Muscle layer of duodenum (tissue), 2 donors: ENCODE measurements around the gene NOP56.

Source experiments
- H3K27ac ChIP-seq: one replicate; pipeline ENCODE4 v1.7.0; 2013; ENCODE audit warnings: mild to moderate bottlenecking, low read length
- H3K27me3 ChIP-seq: one replicate; pipeline ENCODE4 v1.7.0; 2013; ENCODE audit warnings: low read depth, mild to moderate bottlenecking, control low read depth, low read length
- H3K36me3 ChIP-seq, 2 donors: one replicate each; pipeline ENCODE4 v1.7.0; 2013; ENCODE audit warnings: low read length in 2 of 2, control low read depth in 1 of 2, mild to moderate bottlenecking in 1 of 2; ENCODE audit not compliant: insufficient read depth in 2 of 2, control insufficient read depth in 1 of 2
- H3K4me1 ChIP-seq, 2 donors: one replicate each; pipeline ENCODE4 v1.7.0; 2013; ENCODE audit warnings: low read length in 2 of 2, mild to moderate bottlenecking in 2 of 2, control low read depth in 1 of 2, moderate library complexity in 1 of 2; ENCODE audit not compliant: insufficient read depth in 2 of 2, control insufficient read depth in 1 of 2
- H3K4me3 ChIP-seq, 2 donors: one replicate each; pipeline ENCODE4 v1.7.0; 2013; ENCODE audit warnings: low read length in 2 of 2, low read depth in 1 of 2, mild to moderate bottlenecking in 1 of 2
- H3K9me3 ChIP-seq, 2 donors: one replicate each; pipeline ENCODE4 v1.7.0; 2013; ENCODE audit warnings: low read length in 2 of 2, control low read depth in 1 of 2, mild to moderate bottlenecking in 1 of 2; ENCODE audit not compliant: control insufficient read depth in 1 of 2
- donor health status: healthy.

Gene NOP56

DNA sequence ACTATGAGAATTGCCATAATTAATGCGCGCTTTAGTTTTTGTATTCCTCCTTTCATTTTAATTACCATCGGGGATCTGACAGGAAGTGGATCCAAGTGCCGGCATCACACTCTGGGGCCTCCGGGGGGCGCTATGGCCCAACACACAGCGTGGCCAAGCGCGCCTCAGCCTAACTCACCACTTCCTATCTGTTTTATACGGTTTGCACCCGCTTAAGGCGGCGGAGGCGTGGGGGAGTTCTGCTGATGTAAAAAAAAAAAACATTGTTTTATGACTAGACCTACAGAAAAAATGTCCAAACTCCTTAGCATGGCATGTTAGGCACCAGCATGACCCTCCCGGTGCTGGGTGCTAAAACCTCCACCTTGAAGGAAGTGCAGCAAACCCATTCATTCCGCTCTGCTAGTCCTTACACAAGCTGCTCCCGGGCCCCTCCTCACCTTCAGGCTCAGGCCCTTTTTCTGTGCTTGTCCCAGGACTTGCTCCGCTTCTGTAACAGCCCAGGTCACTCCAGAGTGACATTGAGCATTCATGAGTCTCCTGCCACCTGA, 35.7 kb downstream of the NOP56 start:
- Histone ChIP-seq H3K4me1 (no peaks in the 10 kb centered on the region), H3K27me3 (peaks cover 5% of the 10 kb centered on the region), H3K27ac (no peak overlapping the region), H3K36me3 (no peaks in the 10 kb centered on the region), H3K9me3 (no peaks in the 10 kb centered on the region), H3K4me3 (no peak overlapping the region)

DNA sequence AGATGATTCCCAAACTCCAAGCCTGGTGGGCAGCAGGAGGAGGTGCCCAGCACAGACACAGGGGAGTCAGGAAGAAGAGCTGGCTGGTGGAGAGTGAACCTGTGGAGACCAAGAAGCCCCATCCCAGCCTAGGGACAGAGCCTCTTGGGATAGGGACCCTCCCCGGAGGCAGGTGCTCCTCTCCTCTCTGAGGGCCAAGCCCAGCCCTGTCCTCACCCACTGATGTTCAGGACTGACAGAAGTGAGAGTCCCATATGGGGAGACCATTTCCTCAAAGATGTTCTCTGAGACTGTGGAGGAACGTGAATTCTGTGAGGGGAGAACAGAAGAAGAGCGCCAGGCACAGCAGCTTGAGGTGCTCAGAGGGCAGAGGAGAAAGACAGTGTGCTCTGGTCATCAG, 37.8 kb downstream of the NOP56 start:
- Histone ChIP-seq H3K9me3 (no peaks in the 10 kb centered on the region), H3K4me1 (peaks cover 0 to 4% of the 10 kb centered on the region in 2 donors), H3K36me3 (no peaks in the 10 kb centered on the region), H3K4me3 (no peak overlapping the region), H3K27ac (no peak overlapping the region), H3K27me3 (peaks cover 14% of the 10 kb centered on the region)

DNA sequence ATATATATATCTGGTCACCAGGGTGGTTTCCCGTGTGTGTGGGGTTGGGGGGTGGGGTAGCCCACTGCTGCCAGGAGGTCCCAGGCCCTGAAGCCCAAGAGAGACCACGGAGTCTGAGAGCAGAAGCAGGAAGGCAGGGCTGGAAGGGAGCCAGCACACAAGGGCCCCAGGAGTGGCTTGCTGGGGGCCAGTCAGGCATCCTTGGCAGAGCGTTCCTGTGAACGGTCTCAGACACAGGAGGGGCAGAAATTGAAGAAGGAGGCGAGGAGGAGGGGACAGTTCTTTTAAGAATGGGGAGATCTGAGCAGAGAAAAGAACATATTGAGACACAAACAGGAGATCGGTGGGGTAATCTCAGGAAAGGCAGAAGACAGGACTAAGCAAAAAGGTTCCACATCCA, 38.3 kb downstream of the NOP56 start:
- Histone ChIP-seq H3K9me3 (no peaks in the 10 kb centered on the region), H3K4me1 (peaks cover 0 to 4% of the 10 kb centered on the region in 2 donors), H3K27ac (no peak overlapping the region), H3K27me3 (peaks cover 16% of the 10 kb centered on the region), H3K36me3 (no peaks in the 10 kb centered on the region), H3K4me3 (no peak overlapping the region)

DNA sequence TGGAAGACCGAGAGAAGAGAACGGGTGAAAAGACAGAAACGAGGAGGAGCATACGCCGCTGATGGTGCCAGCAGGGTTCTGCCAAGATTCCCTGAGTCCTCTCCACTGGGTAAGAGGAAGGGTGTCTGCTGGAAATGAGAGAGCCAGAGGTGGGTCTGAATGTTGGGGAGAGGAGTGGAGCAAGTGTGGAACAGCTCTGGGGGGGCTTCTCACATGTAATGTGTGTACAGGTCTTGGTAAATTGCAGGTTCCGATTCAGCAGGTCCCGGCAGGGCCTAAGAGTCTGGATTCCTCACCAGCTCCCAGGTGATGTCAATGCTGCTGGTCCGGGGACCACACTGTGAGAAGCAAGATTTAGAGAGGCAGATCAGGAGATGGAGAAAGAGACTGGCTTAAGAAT, 38.7 kb downstream of the NOP56 start:
- Histone ChIP-seq H3K27me3 (peaks cover 17% of the 10 kb centered on the region), H3K4me3 (no peak overlapping the region), H3K36me3 (no peaks in the 10 kb centered on the region), H3K9me3 (no peaks in the 10 kb centered on the region), H3K27ac (no peak overlapping the region), H3K4me1 (peaks cover 0 to 4% of the 10 kb centered on the region in 2 donors)

DNA sequence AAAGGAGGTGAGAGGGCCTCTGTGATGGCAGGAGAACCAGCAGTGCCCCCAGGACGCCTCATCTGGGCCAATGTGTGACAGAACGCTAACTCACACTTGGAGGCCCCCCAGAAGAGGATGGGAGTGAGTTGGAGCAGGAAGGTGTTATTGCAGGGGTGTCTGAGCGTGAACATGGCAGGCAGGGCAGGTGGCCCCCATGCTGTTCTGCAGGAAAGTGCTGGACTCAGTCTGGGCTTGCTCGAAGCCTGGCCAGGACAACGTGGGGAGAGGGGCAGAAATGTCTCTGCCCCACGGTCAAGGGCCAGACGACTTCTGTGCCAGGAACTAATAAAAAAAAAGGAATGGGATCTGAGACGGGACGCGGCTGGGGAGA, 39.2 kb downstream of the NOP56 start:
- Histone ChIP-seq H3K27me3 (peaks cover 17% of the 10 kb centered on the region), H3K36me3 (no peaks in the 10 kb centered on the region), H3K9me3 (no peaks in the 10 kb centered on the region), H3K27ac (no peak overlapping the region), H3K4me3 (peak overlapping the region; percentile 46 to 60), H3K4me1 (peaks cover 0 to 4% of the 10 kb centered on the region in 2 donors)

DNA sequence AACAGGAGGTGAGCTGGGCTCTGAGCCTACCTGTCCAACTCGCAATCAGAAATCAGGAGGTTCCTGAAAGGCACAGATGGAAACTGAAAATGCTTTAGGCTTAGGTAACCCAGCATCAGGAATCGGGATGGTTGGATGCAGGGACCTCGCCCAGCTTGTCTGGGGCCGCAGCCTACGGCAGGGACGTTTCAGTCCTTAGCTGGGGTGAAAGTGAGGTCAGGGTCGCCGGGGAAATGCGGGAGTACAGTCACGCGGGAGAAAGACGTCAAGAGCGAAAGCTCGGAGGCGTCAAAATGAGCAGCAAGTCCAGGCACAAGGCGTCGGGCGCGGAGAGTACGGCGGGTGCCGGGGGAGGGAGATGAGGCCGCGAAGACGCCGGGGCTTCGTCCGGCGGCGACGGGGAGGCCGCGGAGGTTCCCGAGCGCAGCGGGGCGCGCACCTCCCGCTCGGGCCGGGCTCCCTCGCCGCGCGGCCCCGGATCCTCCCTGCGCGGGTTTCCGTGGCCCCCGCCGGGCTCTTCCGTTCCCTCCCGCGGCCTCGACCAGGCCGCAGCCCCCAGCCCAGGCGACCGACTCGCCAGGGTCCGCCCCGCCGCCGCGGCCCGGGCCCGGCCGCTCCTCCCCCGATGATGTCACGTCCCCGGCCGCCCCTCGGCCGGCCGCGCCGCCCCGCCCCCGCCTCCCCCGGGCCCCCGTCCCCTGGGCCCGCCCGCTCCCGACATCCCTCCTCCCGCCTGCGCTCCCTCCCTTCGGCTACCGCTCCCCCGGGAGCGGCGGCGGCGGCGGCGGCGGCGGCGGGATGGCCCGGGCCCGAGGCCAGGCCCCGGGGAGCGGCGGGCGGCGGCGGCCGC, 39.8 kb downstream of the NOP56 start, which contains the start of gene EBF4:
Gene EBF4, plus strand, starts transcription at position 745 of the 850 bp plus-strand sequence. CDS start 866 bp downstream, outside the sequence.
- H3K9me3 ChIP-seq = no peaks in the 10 kb centered on the region
- H3K4me1 ChIP-seq = peaks cover 0 to 4% of the 10 kb centered on the region in 2 donors
- H3K27ac ChIP-seq = no peak within 1 kb of the TSS
- peak within 1 kb of the TSS; percentile 46 to 66 for H3K4me3 ChIP-seq
- H3K36me3 ChIP-seq = no peaks in the 10 kb centered on the region
- peaks cover 17% of the 10 kb centered on the region for H3K27me3 ChIP-seq

DNA sequence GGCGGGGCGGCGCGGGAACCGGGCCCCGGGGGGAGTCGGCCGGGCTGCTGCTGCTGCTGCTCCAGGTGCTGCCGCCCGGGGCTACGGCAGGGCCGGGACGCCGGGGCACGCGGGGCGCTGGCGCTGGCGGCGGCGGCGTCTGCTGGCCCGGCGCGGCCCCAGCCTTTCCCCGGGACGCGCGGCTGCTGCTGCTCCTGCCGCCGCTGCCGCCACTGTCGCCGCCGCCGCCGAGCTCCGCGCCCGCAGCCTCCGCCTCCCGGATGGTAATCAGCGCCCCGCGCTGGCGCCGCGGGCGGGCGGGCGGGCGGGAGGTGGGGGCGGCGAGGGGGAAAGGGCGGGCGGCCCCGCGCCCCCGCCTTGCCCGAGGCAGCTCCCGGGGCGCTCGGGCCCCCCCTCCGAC, 40.5 kb downstream of the NOP56 start:
- H3K4me1 ChIP-seq = peaks cover 0 to 4% of the 10 kb centered on the region in 2 donors
- no peaks in the 10 kb centered on the region for H3K9me3 ChIP-seq
- H3K27ac ChIP-seq = no peak overlapping the region
- peaks cover 13% of the 10 kb centered on the region for H3K27me3 ChIP-seq
- no peaks in the 10 kb centered on the region for H3K36me3 ChIP-seq
- H3K4me3 ChIP-seq = no peak overlapping the region

DNA sequence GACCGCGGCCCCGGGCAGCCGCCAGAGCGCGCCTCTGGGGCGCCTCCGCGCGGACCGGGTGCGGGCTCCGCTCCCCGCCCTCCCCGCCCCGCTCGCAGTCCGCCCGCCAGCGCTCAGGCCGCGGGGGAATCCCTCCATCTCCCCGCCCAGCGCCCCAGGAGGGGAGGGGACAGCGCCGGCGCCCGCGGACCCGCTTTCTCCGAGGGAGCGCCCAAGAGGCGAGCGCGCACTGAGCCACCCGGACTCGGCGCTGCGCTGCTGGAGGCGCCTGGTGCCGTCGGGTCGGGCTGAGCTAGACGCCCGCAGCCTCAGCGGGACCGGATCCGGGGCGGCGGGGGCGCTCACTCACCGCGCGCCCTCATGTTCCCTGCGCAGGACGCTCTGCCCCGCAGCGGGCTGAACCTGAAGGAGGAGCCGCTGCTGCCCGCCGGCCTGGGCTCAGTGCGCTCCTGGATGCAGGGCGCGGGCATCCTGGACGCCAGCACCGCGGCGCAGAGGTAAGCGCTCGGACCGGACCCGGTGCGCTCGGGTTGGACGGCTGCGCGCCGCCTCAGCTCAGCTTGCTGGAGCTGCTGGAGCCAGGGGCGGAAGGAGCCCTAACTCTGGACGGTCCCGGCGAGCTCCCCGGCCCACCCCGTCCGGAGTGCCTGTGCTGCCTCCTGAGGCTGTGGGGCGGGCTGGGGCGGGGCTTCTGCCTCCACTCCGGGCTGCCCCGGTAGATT, 41.0 kb downstream of the NOP56 start:
- peaks cover 13% of the 10 kb centered on the region for H3K27me3 ChIP-seq
- no peaks in the 10 kb centered on the region for H3K9me3 ChIP-seq
- H3K27ac ChIP-seq = no peak overlapping the region
- no peaks in the 10 kb centered on the region for H3K36me3 ChIP-seq
- H3K4me3 ChIP-seq = peak overlapping the region in 1 of 2 donors; percentile 66
- peaks cover 0 to 4% of the 10 kb centered on the region in 2 donors for H3K4me1 ChIP-seq

DNA sequence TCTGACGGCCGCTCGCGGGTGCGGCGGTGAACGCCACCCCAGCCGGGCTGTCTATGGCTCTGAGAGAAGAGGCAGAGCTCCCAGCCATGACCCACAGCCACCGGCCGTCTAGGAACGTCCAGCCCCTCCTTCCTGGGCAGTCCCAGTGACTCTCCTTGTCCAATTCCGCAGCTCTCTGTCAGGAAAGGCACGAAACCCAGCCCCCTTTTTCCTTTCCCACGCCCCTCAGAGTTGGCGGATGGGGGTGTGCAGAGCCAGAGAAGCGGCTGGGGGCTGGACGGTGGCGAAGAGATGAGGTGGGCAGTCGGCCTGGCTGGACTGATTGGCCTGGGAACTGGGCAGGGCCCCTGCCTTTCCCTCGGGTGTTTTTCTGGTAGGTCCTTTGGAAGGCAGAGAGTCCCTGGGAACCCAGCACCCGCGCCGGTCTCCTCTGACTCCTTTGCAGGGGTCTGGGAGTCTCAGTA, 41.6 kb downstream of the NOP56 start:
- no peaks in the 10 kb centered on the region for H3K36me3 ChIP-seq
- H3K9me3 ChIP-seq = no peaks in the 10 kb centered on the region
- H3K27me3 ChIP-seq = peaks cover 13% of the 10 kb centered on the region
- H3K4me1 ChIP-seq = peaks cover 0 to 4% of the 10 kb centered on the region in 2 donors
- H3K27ac ChIP-seq = no peak overlapping the region
- peak overlapping the region in 1 of 2 donors; percentile 66 for H3K4me3 ChIP-seq

DNA sequence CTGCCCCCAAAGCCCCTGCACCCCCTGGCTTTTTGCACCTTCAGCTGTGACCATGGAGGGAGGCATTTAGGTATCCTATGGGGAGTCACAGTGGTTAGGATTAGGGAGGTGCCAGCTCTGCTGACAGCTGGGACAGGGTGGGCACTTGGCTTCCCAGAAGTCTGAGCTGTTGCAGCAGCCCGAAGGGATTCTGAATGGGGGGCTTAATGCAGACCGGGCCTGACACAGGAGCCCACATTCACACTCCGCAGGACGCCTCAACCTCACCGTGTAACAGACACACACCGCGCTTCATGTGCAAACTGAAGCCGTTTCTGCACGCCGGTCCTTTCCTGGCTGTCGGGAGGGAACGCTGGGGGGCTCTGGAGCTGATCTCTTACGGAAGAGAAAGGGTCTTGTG, 42.1 kb downstream of the NOP56 start:
- Histone ChIP-seq H3K4me3 (no peak overlapping the region), H3K4me1 (peaks cover 0 to 4% of the 10 kb centered on the region in 2 donors), H3K9me3 (no peaks in the 10 kb centered on the region), H3K27me3 (peaks cover 13% of the 10 kb centered on the region), H3K36me3 (no peaks in the 10 kb centered on the region), H3K27ac (no peak overlapping the region)
